ENCODE measurements around the gene HOXA11.

The HOXA11 gene

DNA sequence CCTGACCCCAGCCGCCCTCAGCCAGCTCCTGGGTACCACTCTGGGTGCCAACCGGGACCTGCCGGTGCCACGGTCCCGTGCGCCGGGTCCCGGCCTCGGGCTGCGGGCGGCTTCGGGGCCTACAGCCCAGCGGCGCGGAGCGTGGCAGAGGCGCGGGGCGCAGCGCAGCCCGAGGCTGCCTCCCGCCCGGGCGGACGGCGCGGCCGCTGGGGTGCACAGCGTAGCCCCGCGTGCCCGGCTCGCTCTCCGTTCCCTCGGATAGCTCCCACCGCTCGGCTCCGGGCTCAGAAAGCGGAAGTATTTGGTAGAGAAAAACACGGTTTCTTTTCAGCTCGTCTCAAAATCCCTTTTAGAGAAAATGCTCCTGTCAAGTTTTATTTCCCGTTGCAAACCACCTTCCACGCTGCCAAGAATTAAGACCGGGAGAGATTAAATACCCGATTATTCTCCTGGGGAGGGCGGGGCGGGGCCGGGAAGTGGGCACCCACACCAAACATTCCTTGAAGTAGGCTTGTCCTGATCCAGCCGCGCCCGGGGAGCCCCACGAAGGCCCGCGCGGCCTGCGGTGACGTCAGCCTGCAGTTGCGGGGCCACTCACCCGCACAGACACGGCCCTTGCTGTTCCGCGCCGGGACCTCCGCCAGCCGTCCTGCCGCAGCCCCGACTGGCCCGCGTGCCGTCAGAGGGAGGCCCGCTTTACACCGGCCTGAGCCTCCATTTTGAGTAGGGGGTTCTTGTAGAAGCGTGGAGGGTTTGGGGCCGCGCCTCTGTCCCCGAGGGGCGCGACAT lies 7.7 kb upstream of the HOXA11 start:
- peak; percentile 69 for DNase-seq

DNA sequence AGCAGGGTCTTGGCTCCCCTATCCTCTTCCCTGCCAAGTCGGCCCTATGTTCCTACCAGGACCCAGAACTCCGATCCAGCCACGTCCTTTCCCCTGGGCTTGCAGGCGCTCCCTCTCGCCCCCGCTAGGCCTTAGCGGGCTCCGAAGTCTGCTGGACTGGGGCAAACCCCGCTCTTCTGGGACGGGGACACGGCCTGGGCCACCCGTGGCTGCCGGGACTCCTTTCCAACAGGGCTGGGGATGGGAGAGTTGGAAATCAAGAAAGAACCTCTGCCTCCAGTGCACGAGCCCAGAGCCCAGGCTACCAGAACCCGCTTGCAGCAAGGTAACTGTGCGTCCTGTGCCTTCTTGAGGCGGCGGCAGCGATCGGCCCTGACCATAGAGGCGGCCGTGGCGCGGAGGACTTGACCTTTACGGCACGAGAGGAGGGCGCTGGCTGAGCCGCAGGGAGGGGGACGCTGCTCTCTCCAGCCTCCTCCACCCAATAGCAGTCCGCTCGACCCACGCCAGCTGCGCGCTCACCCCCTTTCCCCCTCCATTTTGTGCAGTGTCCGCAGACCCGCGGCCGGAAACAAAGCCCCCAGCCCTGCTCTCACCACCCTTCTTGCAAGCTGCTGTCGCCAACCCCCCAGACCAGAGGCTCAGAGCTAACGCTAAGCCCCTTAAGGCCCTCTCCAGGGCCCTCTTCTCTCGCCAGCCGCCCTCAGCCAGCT lies 7.0 kb upstream of the HOXA11 start:
- DNase-seq = peak; percentile 65

DNA sequence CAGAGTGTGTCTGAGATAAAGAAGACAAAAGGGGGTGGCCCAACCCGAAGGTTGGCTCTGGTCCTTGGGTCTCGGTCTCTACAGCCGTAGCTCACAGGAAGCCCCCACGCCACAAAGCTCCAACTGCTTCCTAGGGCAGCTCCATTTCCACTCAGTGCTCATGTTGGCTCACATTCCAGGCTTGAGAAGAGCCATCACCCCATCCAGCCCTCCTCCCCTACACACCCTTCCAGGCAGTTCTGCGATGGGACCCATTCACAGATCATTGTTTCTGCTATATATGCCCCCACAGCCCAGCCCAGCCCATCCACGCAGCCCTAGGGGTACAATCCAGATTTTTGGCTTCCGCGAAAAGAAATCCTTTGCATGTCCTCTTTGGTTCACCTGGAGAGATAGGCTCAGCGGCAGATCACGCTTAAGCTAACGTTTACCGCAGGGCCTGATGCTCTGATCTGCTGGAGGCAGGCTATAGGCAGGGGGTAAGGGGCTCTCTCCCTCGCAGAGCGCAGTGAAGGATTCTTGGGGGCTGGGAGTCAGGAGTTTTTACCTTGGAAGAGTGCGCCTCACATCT lies 6.2 kb upstream of the HOXA11 start:
- peak; percentile 56 for DNase-seq

DNA sequence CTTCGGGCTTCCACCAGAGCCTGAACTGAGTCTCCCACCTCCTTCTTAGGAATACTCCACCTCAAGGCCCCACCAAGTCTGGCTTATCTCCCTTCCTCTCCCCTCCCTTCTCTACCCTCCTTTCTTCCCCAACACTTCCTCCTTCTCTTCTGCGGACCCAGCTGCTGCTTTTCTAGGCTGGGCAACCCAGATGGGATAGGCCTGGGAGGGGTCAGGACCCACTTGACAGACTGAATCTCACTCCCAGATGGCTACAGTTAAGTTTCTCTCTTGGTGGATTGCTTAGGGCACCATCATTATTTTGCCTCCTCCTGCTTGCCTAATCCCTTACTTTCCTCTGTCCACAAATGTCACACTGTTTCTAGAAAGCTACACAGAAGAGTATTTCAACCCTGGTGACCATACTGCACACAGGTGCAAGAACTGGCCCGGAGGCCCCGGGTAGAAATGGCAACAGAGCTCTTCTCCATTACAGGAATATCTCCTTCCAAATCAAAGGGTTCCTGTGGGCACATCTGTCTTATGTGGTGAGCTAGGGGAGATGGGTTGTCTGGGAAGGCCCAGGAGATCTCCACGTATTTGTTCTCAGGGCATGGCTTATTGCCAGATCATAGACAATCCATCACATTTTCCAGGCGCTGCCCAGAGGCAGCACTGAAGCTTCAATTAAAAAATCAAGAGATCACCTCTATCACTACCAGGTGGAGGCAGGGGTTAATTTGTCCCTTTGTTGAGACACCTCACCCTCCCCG lies 5.1 kb upstream of the HOXA11 start:
- DNase-seq = peak; percentile 54

DNA sequence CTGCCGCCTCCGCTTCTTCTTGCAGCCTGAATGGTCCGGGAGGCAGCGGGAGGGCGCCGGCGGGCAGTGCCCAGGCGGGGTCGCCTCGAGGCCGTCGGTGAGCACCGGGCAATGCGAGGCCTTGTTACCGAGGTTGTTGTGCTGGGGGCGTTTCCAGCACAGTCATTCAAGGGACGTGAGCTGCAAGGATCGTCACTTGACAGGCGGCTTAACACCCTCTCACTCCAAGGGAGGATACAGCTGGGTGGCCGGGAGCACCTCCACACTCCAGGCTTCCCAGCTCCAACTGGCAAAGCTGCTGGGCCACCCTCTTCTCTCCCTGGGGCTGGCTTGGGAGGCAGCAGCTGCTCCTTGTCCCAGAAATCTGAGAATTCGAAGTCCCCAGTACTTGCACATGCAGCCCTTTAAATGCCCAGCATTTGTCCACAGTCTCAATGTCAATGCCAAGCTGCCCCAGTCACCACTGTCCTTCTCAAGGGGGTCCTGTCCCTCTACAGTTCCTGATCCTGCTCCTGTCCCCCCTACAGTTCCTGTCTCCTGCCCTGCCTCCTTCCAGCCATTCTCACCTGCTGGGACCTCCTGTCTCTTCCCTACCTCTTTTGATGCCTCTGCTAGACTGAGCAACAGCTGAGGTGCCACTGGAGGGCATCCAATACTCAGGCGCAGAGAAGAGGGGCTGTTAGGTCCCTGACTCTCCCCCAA lies 4.4 kb upstream of the HOXA11 start:
- peak; percentile 58 for DNase-seq

DNA sequence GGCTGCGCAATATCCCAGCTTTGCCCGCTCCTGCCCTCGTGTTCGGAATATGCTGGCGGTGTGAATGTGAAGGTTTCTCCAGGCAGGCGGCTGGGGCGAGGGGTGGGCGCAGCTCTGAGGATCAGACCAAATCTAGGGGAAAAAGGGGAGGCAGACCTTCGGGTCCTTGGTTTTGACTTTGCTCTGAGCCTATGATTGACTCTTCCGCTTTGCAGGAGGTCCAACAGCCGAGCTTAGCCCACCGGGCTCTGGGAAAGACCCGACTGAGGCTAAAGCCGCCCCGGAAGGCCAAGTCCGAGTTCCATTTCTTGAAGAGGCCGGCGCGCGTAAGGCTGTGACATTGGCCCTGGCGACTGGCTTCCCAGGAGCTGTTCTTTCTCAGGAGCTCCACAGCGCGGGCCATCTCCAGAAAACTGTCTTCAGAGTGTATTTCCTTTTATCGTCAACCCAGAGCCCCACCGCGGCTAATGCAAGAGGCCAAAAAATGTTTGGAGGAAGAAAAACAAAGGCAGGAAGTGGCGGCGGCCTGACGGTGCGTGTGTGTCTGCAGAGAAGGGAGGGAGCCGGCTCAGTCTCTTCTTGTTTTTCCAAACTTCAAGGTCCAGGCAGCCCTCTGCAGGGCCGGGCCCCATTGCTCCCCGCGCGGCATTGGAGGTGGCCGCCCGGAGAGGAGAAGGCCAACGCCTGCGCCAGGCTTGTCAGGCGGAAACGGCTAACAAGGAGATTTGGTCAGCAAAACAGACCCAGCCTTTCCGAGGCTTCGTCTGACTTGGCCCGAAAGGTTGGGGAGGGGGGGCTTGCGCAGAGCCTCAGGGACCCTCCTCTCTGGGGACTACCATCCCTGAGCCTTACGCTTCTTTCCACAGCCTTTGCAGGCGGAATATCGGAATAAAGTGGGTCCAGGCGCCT lies 3.6 kb upstream of the HOXA11 start:
- DNase-seq = peak; percentile 69

DNA sequence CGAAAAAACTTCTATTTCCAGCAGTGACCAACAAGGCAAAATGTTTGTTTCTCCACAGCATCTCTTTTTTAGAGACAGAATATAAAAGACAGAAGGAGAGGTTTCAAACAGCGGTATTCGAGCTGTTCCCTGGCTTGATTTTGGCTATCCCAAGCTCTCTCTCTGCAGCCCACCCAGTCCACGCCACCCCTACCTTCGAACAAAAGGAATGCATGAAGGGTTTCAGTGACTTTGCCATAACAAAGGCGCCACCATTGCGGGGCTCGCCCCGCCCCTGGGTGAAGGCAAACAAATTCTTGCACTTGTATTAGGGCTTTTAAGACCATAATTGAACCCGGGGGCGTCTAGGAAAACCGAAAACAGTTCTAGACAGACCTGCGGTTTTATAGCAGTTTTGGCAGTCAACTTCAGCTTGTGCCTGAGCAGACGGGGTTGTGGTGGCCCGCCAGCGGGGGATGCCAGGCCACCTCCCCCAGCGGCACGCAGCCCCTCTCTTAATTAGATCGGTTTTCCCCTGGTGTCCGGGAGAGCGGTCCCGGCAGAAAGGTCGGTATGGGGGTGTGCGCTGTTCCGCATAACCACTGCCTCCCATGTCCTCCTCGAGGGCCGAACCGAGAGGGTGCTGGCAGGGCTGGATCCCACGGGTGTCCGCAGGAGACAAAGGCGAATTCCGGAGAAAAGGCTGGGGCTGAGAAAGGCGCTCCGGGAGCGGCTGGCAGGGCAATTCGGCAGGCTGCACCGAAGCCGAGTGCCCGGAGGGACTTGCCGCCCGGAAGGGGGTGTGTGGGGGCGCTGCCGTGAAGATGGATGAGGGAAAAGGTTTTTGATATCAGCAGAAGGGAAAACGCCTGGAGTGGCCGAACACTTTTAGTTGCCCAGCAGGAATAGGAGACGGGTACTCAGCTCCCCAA lies 2.7 kb upstream of the HOXA11 start:
- peak; percentile 61 for DNase-seq

DNA sequence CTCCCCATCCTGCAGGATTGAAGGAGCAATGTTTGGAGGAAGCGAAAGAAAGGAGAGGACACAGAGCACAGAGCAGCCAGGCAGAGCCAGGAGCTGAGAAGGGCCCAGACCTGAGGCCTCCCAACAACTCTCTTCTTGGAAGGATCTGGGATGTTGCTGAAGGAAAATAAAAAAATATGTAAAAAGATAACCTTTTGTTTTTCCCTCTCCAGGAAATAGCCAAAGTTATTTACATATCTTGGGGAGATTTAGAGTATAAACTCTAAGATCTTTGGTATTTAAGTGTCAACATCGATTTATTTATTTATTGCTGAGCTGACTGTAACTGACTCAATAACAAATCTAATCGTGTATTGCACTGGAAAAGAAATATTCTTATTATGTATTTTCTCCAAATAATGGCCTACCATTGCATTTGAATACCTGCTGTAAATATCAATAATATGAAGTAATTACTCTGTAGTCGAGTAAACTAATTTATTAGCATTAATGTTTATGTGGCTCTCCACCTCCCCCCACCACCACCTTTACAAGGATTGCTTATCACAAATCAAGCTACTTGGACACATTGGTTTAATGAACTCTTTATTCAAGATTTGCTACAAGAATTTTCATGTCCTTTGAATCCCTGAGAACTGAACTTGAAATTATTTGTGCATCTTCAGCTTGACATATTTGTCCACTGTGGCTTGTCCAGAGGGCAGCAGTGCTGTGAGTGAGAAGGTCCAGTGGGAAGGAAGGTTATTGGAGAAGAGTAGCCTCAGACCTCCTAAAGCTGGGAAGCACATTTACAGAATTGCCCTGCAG lies 1.8 kb upstream of the HOXA11 start:
- no peak for DNase-seq

DNA sequence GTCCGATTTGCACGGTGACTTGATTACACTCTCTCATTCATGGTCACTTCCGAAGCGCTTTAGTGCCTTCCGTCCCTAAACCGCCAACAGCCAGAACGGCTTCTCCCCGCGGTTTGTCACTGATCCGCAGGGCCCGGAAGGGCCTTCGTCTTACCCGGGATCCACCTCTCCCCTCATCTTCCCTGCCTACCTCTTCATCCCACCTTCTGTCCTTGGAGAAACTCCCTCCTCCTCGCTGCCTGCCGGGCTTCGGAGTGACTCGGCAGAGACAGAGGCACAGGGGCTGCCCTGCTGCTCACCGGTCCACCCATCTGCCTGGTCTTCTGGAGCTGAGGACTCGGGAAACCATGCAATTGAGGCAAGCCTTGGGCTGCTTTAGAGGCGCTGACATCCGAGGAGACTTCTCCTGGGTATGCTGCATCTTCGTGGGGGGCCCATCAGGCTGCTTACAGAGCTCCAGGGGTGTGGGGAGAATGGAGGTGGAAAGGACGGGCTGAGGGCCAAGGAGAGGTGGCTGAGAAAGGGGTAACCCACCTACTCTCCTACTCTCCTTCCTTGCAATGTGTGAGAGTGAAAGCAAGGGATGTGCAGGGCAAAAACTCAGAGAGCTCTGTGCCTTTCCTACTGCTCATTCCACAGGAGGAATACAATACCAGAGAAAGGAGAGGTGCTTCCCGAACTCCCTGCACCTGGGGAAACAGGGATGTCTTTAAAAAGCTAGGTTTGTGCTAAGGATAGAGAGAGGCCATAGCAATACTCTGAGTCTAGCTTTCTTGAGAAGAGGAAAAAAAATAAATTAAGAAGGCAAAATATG lies 1.0 kb upstream of the HOXA11 start:
- DNase-seq = peak; percentile 66

DNA sequence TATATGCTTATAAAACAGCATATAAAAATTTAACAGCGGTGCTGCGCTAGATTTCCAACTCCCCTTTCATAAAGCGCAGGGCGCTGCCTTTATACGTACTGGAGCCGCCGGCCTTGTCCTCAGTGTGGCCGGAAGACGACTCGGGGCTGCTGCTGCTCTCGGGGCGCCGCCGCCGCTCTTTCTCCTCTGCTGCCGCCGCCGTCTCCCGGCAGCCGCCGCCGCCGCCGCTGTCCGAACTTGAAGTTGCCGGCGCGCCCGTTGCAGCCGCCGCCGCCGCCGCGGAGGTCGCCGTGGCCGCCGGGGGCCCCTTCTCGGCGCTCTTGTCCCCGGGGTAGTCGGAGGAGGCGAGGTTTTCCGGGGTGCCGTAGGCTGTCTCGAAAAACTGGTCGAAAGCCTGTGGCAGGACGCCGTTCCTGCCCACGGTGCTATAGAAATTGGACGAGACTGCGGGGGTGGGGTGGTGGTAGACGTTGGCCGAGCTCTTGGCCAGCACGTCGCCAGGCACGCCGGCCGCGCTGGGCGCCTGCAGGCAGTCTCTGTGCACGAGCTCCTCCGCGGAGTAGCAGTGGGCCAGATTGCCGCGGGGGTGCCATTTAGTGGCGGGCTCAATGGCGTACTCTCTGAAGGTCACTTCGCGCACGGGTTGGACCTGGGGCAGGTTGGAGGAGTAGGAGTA lies 557 bp downstream of the HOXA11 start:
- DNase-seq = peak; percentile 67

DNA sequence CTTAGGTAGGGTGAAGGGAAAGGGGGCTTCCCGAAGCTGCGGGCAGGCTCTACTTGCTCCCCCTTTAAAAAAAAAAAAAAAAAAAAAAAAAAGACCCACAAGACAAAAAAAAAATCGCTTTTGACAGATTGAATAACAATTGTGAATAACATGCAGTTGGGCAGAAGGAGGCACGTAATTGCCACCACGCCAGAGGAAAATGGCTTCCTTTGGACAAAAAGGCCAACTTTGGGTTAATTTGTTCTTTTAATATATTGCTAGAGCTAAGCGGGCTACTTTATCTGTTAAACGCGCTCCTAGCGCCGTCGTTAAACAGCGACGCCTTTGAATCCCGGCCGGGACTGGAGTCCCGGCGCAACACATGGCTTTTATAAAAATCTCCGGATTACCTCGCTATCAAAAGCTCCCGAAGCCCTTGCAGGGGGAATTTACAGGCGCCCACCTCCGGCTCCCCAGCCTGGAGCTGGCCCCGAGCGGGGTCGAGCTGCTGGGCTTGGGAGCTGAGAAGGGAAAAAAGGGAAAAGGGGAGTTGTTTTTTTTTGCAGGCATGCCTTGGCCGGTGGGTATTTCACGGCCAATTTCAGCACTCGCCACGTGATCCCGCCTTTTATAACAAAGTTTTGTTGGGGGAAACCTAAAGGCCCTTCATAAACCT lies 1.2 kb downstream of the HOXA11 start:
- peak; percentile 59 for DNase-seq

DNA sequence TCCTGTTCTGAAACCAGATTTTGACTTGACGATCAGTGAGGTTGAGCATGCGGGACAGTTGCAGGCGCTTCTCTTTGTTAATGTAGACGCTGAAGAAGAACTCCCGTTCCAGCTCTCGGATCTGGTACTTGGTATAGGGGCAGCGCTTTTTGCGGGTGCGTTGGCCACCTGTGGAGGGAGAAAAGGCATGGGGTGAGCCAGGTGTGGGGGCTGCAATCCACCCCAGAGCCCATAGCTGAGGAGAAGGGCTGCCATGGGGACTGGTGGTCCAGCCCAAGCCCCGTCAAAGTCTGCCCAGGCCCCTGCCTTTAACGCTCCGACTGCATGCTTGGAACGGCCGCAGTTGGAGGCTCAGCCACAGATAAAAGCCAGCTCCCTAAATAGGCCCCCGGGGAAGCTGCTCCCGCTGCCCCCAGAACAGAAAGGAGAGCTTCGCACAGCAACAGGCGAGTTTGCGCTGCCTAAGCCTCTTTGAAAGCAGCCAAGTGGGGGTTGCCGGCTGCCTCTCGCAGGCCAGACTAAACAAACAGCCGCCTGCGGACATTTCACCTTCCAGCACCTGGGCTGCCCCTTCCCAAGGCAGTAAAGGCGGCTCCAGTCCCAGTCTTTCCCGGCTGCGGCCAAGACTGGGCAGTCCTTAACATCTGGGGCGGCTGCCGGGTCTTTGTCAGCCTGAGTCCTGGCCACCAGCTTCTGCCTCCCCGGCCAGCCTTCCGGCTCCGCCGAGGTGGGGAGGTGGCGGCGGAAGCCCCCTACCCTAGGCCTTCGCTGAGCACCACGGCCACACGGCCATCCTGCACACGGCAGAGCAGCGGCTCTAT lies 2.0 kb downstream of the HOXA11 start:
- peak; percentile 58 for DNase-seq

DNA sequence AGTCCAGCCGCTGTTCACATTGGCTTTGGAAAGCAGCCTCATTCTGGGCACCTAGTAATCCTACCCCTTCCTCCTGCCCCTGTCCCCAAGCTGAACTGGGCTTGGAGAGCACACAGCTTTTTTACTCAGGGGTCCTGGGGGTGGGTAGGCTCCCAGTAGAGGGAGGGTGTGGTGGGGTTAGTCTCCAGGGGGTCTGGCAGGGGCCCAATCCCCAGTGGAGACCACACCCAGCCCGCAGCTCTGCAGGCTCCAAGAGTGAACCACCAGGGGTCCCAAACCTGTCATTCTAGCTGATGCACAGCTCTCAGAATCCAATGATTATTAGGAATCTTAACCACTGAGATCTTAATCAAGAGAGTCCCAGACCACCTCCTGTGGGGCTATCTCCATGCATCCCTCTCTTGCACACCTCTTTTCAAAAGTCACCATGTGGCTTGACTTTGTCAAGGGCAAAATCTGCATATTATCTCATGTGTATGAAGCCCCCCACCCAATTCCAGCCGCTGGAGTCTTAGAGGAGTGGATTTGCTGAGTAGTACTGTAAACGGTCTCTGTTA lies 2.7 kb downstream of the HOXA11 start:
- DNase-seq = peak; percentile 52

DNA sequence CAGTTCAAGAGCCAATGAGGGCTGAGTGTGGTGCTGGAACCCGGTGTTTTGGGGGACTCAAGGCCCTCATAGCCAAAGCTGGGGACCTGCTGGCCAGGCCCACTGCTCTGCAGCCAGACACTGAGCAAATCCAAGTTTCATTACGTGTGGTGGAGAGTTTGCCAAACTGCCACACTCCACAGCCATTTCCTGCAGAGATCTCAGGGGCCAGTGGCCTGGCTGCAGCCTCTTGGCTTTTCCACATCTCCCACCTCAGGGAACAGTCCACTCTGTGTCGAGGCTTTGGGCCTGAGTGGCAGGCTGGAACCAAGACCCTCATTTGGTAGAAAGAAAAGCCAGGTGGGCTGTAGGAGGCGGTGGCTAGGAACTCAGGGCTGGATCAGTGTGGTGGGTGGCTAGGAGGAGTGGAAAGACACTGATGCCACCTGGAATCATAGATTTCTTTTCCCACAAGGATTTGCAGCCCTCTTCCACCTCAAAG lies 3.2 kb downstream of the HOXA11 start:
- DNase-seq = no peak

DNA sequence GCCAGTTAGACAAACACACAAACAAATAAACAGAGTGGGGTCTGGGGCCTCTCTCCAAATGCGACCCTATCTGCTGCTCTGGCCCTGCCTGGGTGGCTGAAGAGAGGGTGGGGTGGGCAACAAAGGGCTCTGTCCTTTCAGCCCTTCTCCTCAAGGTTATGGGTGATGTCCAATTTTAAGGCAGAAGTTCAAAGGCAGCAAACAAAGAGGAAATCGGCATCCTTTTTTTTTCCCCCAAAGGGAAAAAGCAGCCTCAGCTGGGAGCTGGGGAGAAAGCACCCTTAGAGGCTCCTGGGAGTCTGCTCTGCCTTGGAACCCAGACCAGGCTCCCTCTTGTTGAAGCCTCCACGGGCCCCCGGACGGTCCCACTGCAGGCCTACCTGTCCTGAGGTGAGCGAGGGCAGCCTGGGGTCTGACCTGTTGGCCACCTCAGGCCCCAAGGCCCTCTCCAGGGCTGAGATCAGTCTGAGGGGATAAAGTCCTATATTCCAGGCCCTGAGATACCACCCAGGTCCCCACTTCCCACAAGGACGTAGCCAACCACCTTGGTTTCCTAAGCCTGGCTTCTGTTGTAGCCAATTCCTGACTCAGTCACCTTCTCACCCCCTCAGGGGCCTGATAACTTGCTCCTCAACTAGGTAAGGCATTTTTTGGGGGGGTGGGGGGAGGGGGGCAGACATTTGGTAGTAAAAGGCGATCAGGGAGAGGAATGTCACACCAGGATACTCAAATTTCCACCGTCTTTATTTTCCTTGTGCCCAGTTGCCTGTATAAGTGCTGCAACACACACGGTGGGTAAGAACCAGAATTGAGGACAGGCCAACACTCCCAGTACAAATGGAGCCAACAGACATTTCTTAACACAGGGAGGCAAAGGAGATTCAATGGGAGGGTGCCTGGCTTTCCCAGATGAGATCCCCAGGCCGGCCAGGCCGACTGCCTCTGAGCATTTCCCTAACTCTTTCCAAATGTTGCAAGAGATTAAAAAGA lies 4.3 kb downstream of the HOXA11 start:
- peak; percentile 58 for DNase-seq

All from activated CD8-positive, alpha-beta memory T cell treated with anti-CD3 and anti-CD28 coated beads for 24 hours (primary cell).